HL-60 (cell line): Measurements from ENCODE around the gene TSC2.
"Not testable (repeated sequence)": the region's sequence is repeated elsewhere in the genome, so short reads cannot be mapped to it uniquely, and the experiment has no call there.

Source experiments
- DNase-seq, 2 experiments: peaks; one replicate each; pipeline ENCODE4 v3.0.0-alpha.2; 2010 to 2020; ENCODE audit warnings: low read depth in 1 of 2, low spot score in 1 of 2
- H3K27ac ChIP-seq: fragments of 250-450 bp; sonication (Bioruptor Pico); replicated peaks from 2 replicates; pipeline ENCODE4 v1.5.1; 2020; ENCODE audit warnings: mild to moderate bottlenecking, moderate library complexity
- H3K27me3 ChIP-seq: fragments of 250-450 bp; sonication (Bioruptor Pico); 2 replicates; pipeline ENCODE4 v1.5.1; 2021; ENCODE audit warnings: mild to moderate bottlenecking, moderate library complexity; ENCODE audit not compliant: insufficient read depth, poor library complexity, severe bottlenecking
- H3K4me3 ChIP-seq: replicated peaks from 2 replicates; pipeline ENCODE4 v1.5.1; 2011; ENCODE audit warnings: mild to moderate bottlenecking, control low read depth, low read length; ENCODE audit not compliant: insufficient read depth
- CTCF ChIP-seq: IDR thresholded peaks from one replicate; pipeline ENCODE4 v1.5.1; 2011; ENCODE audit warnings: low read length, control low read depth, inconsistent platforms; ENCODE audit not compliant: insufficient read depth
- GABPA ChIP-seq: IDR thresholded peaks from 2 replicates; pipeline ENCODE4 v1.6.1; 2012; ENCODE audit warnings: low read depth
- POLR2AphosphoS5 ChIP-seq: IDR thresholded peaks from 2 replicates; pipeline ENCODE4 v1.6.1; 2012; ENCODE audit warnings: low read depth
- REST ChIP-seq: IDR thresholded peaks from 2 replicates; pipeline ENCODE4 v1.6.1; 2012; ENCODE audit warnings: low read depth; ENCODE audit not compliant: insufficient replicate concordance
- SPI1 ChIP-seq: IDR thresholded peaks from 2 replicates; pipeline ENCODE4 v1.6.1; 2012; ENCODE audit warnings: low read depth, mild to moderate bottlenecking, borderline replicate concordance

Gene TSC2

GRCh38 chr16:2115591-2115973 lies 67.8 kb downstream of the TSC2 start:
- TF ChIP-seq CTCF (no peak), GABPA (no peak), REST (no peak)
- no peak overlapping the region for H3K4me3 ChIP-seq
- H3K27me3 ChIP-seq, result no peaks in the 10 kb centered on the region
- H3K27ac ChIP-seq, result no peak overlapping the region
- DNase-seq, result no peak

GRCh38 chr16:2116428-2116827 lies 68.6 kb downstream of the TSC2 start:
- H3K27me3 ChIP-seq, H3K4me3 ChIP-seq, H3K27ac ChIP-seq, DNase-seq: not testable (repeated sequence)

GRCh38 chr16:2117341-2117740 lies 69.6 kb downstream of the TSC2 start:
- DNase-seq, H3K27me3 ChIP-seq, H3K4me3 ChIP-seq, H3K27ac ChIP-seq: not testable (repeated sequence)

GRCh38 chr16:2117960-2118722 lies 70.4 kb downstream of the TSC2 start:
- not testable (repeated sequence) for H3K27ac ChIP-seq, H3K27me3 ChIP-seq, H3K4me3 ChIP-seq, DNase-seq

GRCh38 chr16:2121325-2121724 lies 73.5 kb downstream of the TSC2 start:
- H3K27ac ChIP-seq, H3K27me3 ChIP-seq, H3K4me3 ChIP-seq: not testable (repeated sequence)
- peak in 1 of 2 experiments; percentile 20 for DNase-seq

GRCh38 chr16:2121853-2122252 lies 74.1 kb downstream of the TSC2 start:
- DNase-seq, result no peak
- TF ChIP-seq REST (no peak), CTCF (no peak), POLR2AphosphoS5 (no peak), GABPA (no peak), SPI1 (no peak)
- Histone ChIP-seq H3K27me3 (no peaks in the 10 kb centered on the region), H3K4me3 (no peak overlapping the region), H3K27ac (no peak overlapping the region)
